ENCODE data around the gene IDH3B.
"Not testable (repeated sequence)": the region's sequence is repeated elsewhere in the genome, so short reads cannot be mapped to it uniquely, and the experiment has no call there.

- TF ChIP-seq, protein P1, sequence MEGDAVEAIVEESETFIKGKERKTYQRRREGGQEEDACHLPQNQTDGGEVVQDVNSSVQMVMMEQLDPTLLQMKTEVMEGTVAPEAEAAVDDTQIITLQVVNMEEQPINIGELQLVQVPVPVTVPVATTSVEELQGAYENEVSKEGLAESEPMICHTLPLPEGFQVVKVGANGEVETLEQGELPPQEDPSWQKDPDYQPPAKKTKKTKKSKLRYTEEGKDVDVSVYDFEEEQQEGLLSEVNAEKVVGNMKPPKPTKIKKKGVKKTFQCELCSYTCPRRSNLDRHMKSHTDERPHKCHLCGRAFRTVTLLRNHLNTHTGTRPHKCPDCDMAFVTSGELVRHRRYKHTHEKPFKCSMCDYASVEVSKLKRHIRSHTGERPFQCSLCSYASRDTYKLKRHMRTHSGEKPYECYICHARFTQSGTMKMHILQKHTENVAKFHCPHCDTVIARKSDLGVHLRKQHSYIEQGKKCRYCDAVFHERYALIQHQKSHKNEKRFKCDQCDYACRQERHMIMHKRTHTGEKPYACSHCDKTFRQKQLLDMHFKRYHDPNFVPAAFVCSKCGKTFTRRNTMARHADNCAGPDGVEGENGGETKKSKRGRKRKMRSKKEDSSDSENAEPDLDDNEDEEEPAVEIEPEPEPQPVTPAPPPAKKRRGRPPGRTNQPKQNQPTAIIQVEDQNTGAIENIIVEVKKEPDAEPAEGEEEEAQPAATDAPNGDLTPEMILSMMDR (IDR thresholded peaks at IDR 0.05; ENCODE audit: poor library complexity), result not testable (repeated sequence)
- TF ChIP-seq EZH2 (IDR thresholded peaks at IDR 0.05; ENCODE audit: borderline replicate concordance); EZH2phosphoT487 (IDR thresholded peaks at IDR 0.05; ENCODE audit: low read depth, severe bottlenecking, unreplicated experiment): not testable (repeated sequence)
Measured at GRCh38 chr20:2695984-2696525, 32.0 kb upstream of the IDH3B start.

Measured in hepatocyte (in vitro differentiated cells).